ENCODE results near the gene CPNE4.
"Not testable (repeated sequence)": the region's sequence is repeated elsewhere in the genome, so short reads cannot be mapped to it uniquely, and the experiment has no call there.

CPNE4 gene

DNA sequence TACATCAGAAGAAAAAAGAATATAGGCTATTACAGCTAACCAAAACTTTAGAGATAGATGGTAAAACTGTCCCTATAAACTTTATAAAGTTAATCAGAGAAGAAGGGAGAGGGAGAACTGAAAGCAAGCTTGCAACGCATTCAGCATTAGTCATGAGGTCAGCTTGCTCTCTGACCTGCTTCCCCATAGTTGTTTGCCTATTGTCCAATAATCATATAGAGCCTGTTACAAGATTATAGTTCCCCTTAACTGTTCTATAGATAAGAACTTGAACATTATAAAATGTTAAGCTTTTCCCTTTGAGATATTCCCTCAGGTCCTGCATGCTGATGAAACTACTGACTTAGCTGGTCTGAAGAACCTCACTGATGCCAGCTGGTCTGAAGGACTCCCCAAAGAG lies 74.5 kb downstream of the CPNE4 start:
- DNase-seq (ENCODE audit: low read depth) = peak; percentile 40

DNA sequence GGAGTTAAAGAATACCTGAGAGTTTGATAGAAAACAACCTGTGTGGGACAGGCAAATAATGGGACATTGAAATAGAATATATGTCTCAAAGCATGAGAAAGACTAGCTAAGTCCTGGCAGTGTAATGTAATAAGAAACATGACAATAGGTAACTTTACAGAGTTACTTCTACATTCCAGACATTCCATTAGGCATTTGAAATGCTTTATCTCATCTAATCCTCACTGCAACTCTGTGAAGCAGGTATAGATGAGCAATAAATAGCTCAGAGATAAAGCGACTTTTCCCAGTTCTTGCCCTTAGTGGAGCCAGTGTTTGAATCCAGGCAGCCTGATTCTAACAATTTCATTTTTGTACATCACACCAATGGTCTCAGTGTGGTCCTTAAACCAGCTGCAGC lies 76.8 kb downstream of the CPNE4 start:
- no peak for DNase-seq (ENCODE audit: low read depth)

- no peak for DNase-seq (ENCODE audit: low read depth)
Measured at GRCh38 chr3:131957511-131957910, 77.3 kb downstream of the CPNE4 start.

GRCh38 chr3:131948806-131949205 lies 86.0 kb downstream of the CPNE4 start:
- DNase-seq (ENCODE audit: low read depth) = no peak

GRCh38 chr3:131944676-131945075 lies 90.1 kb downstream of the CPNE4 start:
- DNase-seq (ENCODE audit: low read depth) = no peak

GRCh38 chr3:131933665-131934064 lies 101.1 kb downstream of the CPNE4 start:
- no peak for DNase-seq (ENCODE audit: low read depth)

DNA sequence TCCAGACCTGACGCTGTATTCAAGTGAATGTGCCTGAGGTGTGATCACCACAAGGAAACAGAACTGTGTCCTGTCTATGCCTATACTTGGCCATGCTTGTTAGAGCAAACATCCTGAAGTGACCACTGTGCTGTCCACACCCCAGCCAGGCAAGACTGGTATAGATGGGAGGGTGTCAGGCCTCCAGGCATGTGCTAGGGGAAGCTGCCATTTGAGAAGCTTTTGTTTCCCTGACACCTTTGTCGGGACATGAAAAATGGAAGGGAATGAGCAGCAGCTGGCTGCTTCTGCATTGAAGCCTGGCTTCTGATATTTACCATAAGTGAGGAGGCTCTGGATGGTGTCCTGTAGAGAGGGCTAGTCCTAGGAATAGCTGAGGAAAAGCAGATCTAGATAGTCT lies 106.2 kb downstream of the CPNE4 start:
- DNase-seq (ENCODE audit: low read depth) = no peak

DNA sequence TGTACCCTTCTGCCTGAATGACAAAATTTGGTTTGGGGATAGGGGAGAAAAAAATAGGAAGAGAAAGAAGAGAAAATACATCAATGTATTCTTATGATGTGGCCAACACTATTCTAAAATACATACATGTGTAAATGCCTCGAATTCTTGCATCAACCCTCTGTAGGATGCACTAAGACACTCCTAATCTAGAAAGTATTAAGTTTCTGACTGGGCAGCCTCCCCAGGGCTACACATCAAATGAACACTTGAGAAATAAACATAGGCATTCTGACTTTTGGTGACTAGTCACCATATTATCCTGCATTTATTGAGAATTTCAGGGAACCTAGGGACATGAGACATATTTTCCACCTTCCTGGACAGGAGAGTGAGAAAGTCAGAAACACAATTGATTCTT lies 109.2 kb downstream of the CPNE4 start:
- no peak for DNase-seq (ENCODE audit: low read depth)

DNA sequence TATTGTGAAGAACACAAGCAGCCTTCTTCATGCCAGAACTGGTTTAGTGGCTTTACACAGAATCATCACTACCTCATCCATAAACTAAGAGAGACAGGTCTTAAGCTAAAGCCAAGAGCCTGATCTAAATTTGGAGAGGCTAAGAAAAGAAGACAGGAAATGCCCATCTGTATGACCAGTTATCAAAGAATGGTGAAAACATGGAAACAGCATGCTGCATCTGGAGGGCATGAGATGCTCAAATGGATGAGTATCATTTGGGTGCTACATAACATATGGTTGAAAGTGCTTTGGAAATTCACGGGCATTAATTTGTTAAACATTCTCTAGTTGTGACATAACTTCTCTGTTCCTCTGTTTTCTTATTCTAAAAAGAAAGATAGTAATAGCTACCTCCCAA lies 112.5 kb downstream of the CPNE4 start:
- no peak for DNase-seq (ENCODE audit: low read depth)

GRCh38 chr3:131917006-131917405 lies 117.8 kb downstream of the CPNE4 start:
- no peak for DNase-seq (ENCODE audit: low read depth)

GRCh38 chr3:131914090-131914691 lies 120.6 kb downstream of the CPNE4 start:
- DNase-seq (ENCODE audit: low read depth) = no peak

- no peak for DNase-seq (ENCODE audit: low read depth)
Measured at GRCh38 chr3:131912255-131912654, 122.6 kb downstream of the CPNE4 start.

DNA sequence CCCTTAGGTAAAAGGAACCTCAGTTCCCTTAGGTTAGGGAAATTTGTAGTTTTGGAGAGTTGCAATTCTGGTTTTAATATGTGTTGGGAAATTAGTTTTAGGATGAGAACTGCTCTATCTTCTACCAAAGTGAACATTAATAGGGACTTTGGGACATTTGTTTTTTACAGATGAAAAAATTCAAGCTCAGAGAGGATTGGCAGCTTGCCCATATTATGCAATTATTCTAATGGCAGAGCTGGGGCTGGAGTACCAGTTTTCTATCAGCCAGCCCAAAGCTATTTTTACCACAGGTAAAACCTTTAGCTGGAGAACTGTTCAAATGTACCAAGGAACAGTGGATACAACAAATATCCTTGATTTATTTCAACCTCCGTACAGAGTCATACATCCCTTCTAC lies 127.0 kb downstream of the CPNE4 start:
- peak; percentile 29 for DNase-seq (ENCODE audit: low read depth)

DNA sequence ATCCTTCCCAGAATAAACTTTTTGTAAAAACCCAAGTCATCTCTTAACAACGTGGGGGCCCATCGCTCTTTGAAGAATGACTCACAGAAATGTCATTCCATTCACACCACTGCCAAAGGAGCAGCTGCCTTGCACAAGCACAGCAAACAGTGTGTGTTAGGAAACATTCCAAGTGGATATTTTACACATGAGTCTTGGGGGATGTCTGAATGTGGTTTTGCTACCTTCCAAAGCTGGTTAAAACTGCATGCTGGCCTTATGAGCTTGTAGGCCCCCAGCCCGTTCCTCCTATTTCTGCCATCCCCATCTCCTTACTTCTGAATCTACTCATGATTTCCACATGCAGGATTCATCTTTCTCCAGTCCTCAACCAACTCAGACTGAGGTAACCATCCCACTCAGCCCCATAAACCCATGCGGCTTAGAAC lies 130.8 kb downstream of the CPNE4 start:
- peak; percentile 97 for DNase-seq (ENCODE audit: low read depth)

DNA sequence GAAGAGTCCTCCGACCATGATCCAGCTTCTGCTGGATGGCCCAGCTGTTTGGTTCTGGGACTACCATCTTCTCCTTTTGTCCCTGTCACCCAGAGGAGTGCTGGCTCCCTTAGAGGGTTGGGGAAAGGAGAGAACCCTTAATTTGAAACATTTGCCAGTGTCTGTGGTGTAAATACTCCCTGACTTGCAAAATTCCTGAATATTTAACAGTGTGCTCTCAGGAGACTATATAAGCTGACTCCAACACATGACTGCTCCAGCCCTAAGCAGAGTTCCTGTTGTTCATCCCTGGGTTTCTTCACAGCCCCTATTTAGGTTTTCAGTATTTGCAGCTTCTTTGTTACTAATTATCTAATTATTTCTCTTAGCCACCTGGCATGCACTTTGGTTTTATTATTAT lies 133.1 kb downstream of the CPNE4 start:
- no peak for DNase-seq (ENCODE audit: low read depth)

- DNase-seq (ENCODE audit: low read depth) = no peak
Measured at GRCh38 chr3:131900891-131901290, 133.9 kb downstream of the CPNE4 start.

DNA sequence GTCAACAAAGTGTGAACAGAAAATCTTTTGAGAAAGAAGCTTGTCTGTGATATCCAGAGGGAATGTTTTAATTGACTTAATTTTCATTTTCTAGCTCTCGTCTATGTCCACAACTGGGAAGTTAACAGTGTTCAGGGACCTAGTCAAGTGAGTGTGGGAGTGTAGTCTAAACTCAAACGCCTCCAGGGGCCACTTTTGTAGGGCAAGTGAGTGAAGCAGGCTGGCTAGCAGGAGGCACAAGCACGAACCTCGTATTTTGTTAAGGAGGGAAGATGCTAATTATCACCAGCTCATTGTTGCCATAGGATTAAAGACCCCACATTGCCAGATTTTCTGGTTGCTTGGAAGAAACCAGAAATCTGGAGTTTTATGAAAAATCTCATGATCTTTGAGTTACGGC lies 135.8 kb downstream of the CPNE4 start:
- no peak for DNase-seq (ENCODE audit: low read depth)

GRCh38 chr3:131898346-131898745 lies 136.5 kb downstream of the CPNE4 start:
- no peak for DNase-seq (ENCODE audit: low read depth)

GRCh38 chr3:131896285-131896684 lies 138.5 kb downstream of the CPNE4 start:
- no peak for DNase-seq (ENCODE audit: low read depth)

GRCh38 chr3:131895766-131896165 lies 139.0 kb downstream of the CPNE4 start:
- DNase-seq (ENCODE audit: low read depth) = no peak

GRCh38 chr3:131892331-131892730 lies 142.5 kb downstream of the CPNE4 start:
- DNase-seq (ENCODE audit: low read depth) = no peak

DNA sequence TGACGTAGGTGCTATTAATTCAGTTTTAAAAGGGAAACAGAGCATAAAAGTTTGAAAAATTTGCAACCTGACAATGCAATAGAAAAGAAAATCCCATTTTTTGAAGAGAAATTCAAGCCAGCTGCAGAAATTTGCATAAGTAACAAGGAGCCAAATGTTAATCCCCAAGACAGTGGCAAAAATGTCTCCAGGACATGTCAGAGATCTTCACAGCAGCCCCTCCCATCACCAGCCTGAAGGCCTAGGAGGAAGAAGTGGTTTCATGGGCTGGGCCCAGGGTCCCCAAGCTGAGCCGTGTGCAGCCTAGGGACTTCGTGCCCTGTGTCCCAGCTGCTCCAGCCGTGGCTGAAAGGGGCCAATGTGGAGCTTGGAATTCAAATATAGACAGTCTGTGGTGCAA lies 148.9 kb downstream of the CPNE4 start:
- not testable (repeated sequence) for DNase-seq (ENCODE audit: low read depth)

GRCh38 chr3:131883711-131884407 lies 151.0 kb downstream of the CPNE4 start:
- no peak for DNase-seq (ENCODE audit: low read depth)

- no peak for DNase-seq (ENCODE audit: low read depth)
Measured at GRCh38 chr3:131883086-131883485, 151.7 kb downstream of the CPNE4 start.

Measured in amniotic epithelial cell (primary cell).